WTC11 (cell line): ENCODE measurements around the gene PAPPA2. TPM values are rescaled to one million over a fixed set of nuclear protein-coding genes. Genes with fewer than 3 reads are reported as not detected.

Experiments
- ATAC-seq: fragments of 200-7000 bp; cut with Tn5 transposase; 2 replicates; pipeline ENCODE4 v1.10.0; 2021; ENCODE audit warnings: mild to moderate bottlenecking, moderate library complexity
- CTCF ChIA-PET: fragments of 300-600 bp; sonication (Branson Sonifier 250); formaldehyde crosslinking; loops from one replicate; lab custom pipeline; 2021; ENCODE audit warnings: antibody characterized with exemption; lab: Charles Lee
- POLR2A ChIA-PET: fragments of 350-600 bp; sonication (Branson Sonifier 250); formaldehyde crosslinking; loops from one replicate; lab custom pipeline; 2021; ENCODE audit warnings: antibody characterized with exemption; lab: Charles Lee
- DNase-seq: peaks from one replicate; pipeline ENCODE4 v3.0.0; 2021; ENCODE audit warnings: low spot score
- H3K27ac Mint-ChIP-seq: 2 replicates; pipeline ENCODE4 v1.8.0; 2021; ENCODE audit warnings: mixed read lengths
- H3K27me3 Mint-ChIP-seq: 2 replicates; pipeline ENCODE4 v1.8.0; 2021; ENCODE audit warnings: low read depth, mild to moderate bottlenecking, moderate library complexity, mixed read lengths
- H3K36me3 Mint-ChIP-seq: 2 replicates; pipeline ENCODE4 v1.8.0; 2021; ENCODE audit warnings: mixed read lengths
- H3K4me1 Mint-ChIP-seq: 2 replicates; pipeline ENCODE4 v1.8.0; 2022; ENCODE audit warnings: mixed read lengths
- H3K4me3 Mint-ChIP-seq: 2 replicates; pipeline ENCODE4 v1.8.0; 2021; ENCODE audit warnings: mild to moderate bottlenecking, moderate library complexity, mixed read lengths
- H3K9me3 Mint-ChIP-seq: 2 replicates; pipeline ENCODE4 v1.8.0; 2021; ENCODE audit warnings: mixed read lengths
- CREB1 ChIP-seq: sonication (generic); formaldehyde crosslinking; IDR thresholded peaks from 2 replicates; pipeline ENCODE4 v1.8.0; 2023; ENCODE audit warnings: mild to moderate bottlenecking, missing genetic modification reagents
- EMX1 ChIP-seq: fragments of 250-450 bp; sonication (Bioruptor Pico); IDR thresholded peaks from 2 replicates; pipeline ENCODE4 v1.8.0; 2021; ENCODE audit warnings: mild to moderate bottlenecking
- GTF2I ChIP-seq: fragments of 250-450 bp; sonication (Bioruptor Pico); conservative IDR thresholded peaks from 2 replicates; pipeline ENCODE4 v1.4.0; 2021; ENCODE audit warnings: mild to moderate bottlenecking
- JUN ChIP-seq: sonication (generic); formaldehyde crosslinking; IDR thresholded peaks from 2 replicates; pipeline ENCODE4 v1.8.0; 2023; ENCODE audit warnings: mild to moderate bottlenecking, missing genetic modification reagents
- KAT7 ChIP-seq: sonication (generic); formaldehyde crosslinking; IDR thresholded peaks from 2 replicates; pipeline ENCODE4 v1.8.1; 2023; ENCODE audit warnings: missing genetic modification reagents, mild to moderate bottlenecking, borderline replicate concordance
- NR3C1 ChIP-seq: sonication (generic); formaldehyde crosslinking; conservative IDR thresholded peaks from 2 replicates; pipeline ENCODE4 v1.8.1; 2023; ENCODE audit warnings: low read depth, mild to moderate bottlenecking, missing genetic modification reagents
- PRRX2 ChIP-seq: fragments of 250-450 bp; sonication (Bioruptor Pico); IDR thresholded peaks from 2 replicates; pipeline ENCODE4 v1.8.0; 2021; ENCODE audit warnings: mild to moderate bottlenecking
- RELA ChIP-seq: sonication (generic); formaldehyde crosslinking; IDR thresholded peaks from 2 replicates; pipeline ENCODE4 v1.8.1; 2022; ENCODE audit warnings: missing genetic modification reagents, mild to moderate bottlenecking, borderline replicate concordance
- SMAD4 ChIP-seq: sonication (generic); formaldehyde crosslinking; IDR thresholded peaks from 2 replicates; pipeline ENCODE4 v1.8.0; 2022; ENCODE audit warnings: mild to moderate bottlenecking, missing genetic modification reagents
- SOX15 ChIP-seq: fragments of 250-450 bp; sonication (Bioruptor Pico); IDR thresholded peaks from 2 replicates; pipeline ENCODE4 v1.9.0; 2021; ENCODE audit warnings: mild to moderate bottlenecking
- ZBTB21 ChIP-seq: sonication (generic); formaldehyde crosslinking; IDR thresholded peaks from 2 replicates; pipeline ENCODE4 v1.8.1; 2023; ENCODE audit warnings: mild to moderate bottlenecking, missing genetic modification reagents, borderline replicate concordance
- total RNA-seq: library from RNA; stranded (reverse); gene quantifications from 3 replicates; pipeline ENCODE4 v1.2.3, GENCODE V29; 2021
- TF ChIP-seq, protein P1 (sequence below): fragments of 250-450 bp; sonication (Bioruptor Pico); IDR thresholded peaks from 2 replicates; pipeline ENCODE4 v1.9.0; 2021; ENCODE audit warnings: mild to moderate bottlenecking, borderline replicate concordance
- TF ChIP-seq, protein P2 (sequence below): sonication (generic); formaldehyde crosslinking; conservative IDR thresholded peaks from 2 replicates; pipeline ENCODE4 v1.8.1; 2022; ENCODE audit warnings: mild to moderate bottlenecking, missing genetic modification reagents
- TF ChIP-seq, protein P3 (sequence below): sonication (generic); formaldehyde crosslinking; IDR thresholded peaks from 2 replicates; pipeline ENCODE4 v1.8.1; 2023; ENCODE audit warnings: mild to moderate bottlenecking, missing genetic modification reagents, borderline replicate concordance
- TF ChIP-seq, protein P4 (sequence below): sonication (generic); formaldehyde crosslinking; IDR thresholded peaks from 2 replicates; pipeline ENCODE4 v1.8.0; 2022; ENCODE audit warnings: mild to moderate bottlenecking, missing genetic modification reagents
- TF ChIP-seq, protein P5 (sequence below): sonication (generic); formaldehyde crosslinking; IDR thresholded peaks from 2 replicates; pipeline ENCODE4 v1.8.1; 2023; ENCODE audit warnings: mild to moderate bottlenecking, moderate library complexity, missing genetic modification reagents
- TF ChIP-seq, protein P6 (sequence below): sonication (generic); formaldehyde crosslinking; IDR thresholded peaks from 2 replicates; pipeline ENCODE4 v1.8.1; 2023; ENCODE audit warnings: mild to moderate bottlenecking, missing genetic modification reagents, moderate library complexity
- TF ChIP-seq, protein P7 (sequence below): fragments of 250-450 bp; sonication (Bioruptor Pico); IDR thresholded peaks from 2 replicates; pipeline ENCODE4 v1.9.0; 2021; ENCODE audit warnings: mild to moderate bottlenecking
- TF ChIP-seq, protein P8 (sequence below): sonication (generic); formaldehyde crosslinking; IDR thresholded peaks from 2 replicates; pipeline ENCODE4 v1.8.1; 2022; ENCODE audit warnings: mild to moderate bottlenecking, missing genetic modification reagents, moderate library complexity, borderline replicate concordance

The PAPPA2 gene
- total RNA-seq, 1 experiment from 2014 or later = 0.74 TPM

DNA sequence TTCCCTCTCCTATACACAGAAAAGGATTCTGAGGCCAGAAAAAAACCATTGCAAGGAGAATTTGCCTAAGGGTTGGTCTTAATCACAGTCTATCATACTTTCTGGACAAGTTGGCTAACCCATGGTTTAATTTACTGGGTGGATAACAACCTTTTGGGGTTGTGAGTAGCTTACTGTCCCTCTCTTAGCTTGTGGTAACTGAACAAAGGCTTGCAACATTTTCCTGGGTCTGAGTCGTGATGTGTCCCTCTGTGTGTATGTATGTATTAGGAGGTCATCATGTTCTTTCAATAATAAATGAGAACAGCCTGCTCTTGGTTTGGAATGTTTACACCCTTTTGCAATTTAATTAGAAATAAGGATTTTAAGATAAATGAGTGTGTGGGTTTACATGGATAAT is 36.7 kb downstream of the PAPPA2 start (continued):
- TF ChIP-seq SOX15 (CRISPR knock-in tag) = no peak
- TF ChIP-seq SMAD4 (CRISPR knock-in tag) = no peak
- TF ChIP-seq KAT7 = no peak
- TF ChIP-seq, protein P1, sequence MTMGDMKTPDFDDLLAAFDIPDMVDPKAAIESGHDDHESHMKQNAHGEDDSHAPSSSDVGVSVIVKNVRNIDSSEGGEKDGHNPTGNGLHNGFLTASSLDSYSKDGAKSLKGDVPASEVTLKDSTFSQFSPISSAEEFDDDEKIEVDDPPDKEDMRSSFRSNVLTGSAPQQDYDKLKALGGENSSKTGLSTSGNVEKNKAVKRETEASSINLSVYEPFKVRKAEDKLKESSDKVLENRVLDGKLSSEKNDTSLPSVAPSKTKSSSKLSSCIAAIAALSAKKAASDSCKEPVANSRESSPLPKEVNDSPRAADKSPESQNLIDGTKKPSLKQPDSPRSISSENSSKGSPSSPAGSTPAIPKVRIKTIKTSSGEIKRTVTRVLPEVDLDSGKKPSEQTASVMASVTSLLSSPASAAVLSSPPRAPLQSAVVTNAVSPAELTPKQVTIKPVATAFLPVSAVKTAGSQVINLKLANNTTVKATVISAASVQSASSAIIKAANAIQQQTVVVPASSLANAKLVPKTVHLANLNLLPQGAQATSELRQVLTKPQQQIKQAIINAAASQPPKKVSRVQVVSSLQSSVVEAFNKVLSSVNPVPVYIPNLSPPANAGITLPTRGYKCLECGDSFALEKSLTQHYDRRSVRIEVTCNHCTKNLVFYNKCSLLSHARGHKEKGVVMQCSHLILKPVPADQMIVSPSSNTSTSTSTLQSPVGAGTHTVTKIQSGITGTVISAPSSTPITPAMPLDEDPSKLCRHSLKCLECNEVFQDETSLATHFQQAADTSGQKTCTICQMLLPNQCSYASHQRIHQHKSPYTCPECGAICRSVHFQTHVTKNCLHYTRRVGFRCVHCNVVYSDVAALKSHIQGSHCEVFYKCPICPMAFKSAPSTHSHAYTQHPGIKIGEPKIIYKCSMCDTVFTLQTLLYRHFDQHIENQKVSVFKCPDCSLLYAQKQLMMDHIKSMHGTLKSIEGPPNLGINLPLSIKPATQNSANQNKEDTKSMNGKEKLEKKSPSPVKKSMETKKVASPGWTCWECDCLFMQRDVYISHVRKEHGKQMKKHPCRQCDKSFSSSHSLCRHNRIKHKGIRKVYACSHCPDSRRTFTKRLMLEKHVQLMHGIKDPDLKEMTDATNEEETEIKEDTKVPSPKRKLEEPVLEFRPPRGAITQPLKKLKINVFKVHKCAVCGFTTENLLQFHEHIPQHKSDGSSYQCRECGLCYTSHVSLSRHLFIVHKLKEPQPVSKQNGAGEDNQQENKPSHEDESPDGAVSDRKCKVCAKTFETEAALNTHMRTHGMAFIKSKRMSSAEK = no peak
- TF ChIP-seq RELA (CRISPR knock-in tag) = no peak
- TF ChIP-seq CREB1 = no peak
- TF ChIP-seq PRRX2 (CRISPR knock-in tag) = no peak
- TF ChIP-seq, all 79 proteins: peak for 0

DNA sequence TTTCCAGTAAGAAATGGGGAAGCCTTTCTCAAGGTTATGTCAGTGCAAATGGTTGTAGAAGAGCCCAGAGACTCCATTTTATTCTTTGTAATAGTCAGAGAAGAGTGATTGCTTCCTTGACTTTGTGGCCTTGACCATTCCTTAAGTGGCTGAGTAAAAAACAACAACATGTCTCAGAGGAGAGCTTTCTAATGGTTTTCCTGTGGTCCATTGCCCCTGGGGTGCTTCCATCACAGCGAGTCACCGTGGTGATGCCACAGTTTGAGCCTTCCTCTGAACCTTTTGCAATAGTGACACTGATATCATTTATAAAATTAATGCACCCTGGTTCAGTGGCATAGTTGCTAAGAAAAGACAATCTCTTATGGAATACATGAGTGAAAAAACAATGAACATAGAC is 38.6 kb downstream of the PAPPA2 start:
- CTCF ChIA-PET = no interaction called here
- H3K27me3 Mint-ChIP-seq = no peaks in the 10 kb centered on the region
- no peak for ATAC-seq
- no peak overlapping the region for H3K27ac Mint-ChIP-seq
- TF ChIP-seq JUN (no peak), EMX1 (no peak), ZBTB21 (no peak), GTF2I (CRISPR knock-in tag) (no peak), NR3C1 (CRISPR knock-in tag) (no peak)
- TF ChIP-seq, protein P2, sequence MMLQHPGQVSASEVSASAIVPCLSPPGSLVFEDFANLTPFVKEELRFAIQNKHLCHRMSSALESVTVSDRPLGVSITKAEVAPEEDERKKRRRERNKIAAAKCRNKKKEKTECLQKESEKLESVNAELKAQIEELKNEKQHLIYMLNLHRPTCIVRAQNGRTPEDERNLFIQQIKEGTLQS (CRISPR knock-in tag) = no peak
- TF ChIP-seq, protein P3, sequence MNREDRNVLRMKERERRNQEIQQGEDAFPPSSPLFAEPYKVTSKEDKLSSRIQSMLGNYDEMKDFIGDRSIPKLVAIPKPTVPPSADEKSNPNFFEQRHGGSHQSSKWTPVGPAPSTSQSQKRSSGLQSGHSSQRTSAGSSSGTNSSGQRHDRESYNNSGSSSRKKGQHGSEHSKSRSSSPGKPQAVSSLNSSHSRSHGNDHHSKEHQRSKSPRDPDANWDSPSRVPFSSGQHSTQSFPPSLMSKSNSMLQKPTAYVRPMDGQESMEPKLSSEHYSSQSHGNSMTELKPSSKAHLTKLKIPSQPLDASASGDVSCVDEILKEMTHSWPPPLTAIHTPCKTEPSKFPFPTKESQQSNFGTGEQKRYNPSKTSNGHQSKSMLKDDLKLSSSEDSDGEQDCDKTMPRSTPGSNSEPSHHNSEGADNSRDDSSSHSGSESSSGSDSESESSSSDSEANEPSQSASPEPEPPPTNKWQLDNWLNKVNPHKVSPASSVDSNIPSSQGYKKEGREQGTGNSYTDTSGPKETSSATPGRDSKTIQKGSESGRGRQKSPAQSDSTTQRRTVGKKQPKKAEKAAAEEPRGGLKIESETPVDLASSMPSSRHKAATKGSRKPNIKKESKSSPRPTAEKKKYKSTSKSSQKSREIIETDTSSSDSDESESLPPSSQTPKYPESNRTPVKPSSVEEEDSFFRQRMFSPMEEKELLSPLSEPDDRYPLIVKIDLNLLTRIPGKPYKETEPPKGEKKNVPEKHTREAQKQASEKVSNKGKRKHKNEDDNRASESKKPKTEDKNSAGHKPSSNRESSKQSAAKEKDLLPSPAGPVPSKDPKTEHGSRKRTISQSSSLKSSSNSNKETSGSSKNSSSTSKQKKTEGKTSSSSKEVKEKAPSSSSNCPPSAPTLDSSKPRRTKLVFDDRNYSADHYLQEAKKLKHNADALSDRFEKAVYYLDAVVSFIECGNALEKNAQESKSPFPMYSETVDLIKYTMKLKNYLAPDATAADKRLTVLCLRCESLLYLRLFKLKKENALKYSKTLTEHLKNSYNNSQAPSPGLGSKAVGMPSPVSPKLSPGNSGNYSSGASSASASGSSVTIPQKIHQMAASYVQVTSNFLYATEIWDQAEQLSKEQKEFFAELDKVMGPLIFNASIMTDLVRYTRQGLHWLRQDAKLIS (CRISPR knock-in tag) = no peak
- TF ChIP-seq, protein P4, sequence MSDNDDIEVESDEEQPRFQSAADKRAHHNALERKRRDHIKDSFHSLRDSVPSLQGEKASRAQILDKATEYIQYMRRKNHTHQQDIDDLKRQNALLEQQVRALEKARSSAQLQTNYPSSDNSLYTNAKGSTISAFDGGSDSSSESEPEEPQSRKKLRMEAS (CRISPR knock-in tag) = no peak
- TF ChIP-seq, protein P5, sequence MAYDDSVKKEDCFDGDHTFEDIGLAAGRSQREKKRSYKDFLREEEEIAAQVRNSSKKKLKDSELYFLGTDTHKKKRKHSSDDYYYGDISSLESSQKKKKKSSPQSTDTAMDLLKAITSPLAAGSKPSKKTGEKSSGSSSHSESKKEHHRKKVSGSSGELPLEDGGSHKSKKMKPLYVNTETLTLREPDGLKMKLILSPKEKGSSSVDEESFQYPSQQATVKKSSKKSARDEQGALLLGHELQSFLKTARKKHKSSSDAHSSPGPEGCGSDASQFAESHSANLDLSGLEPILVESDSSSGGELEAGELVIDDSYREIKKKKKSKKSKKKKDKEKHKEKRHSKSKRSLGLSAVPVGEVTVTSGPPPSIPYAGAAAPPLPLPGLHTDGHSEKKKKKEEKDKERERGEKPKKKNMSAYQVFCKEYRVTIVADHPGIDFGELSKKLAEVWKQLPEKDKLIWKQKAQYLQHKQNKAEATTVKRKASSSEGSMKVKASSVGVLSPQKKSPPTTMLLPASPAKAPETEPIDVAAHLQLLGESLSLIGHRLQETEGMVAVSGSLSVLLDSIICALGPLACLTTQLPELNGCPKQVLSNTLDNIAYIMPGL = no peak
- TF ChIP-seq, protein P6, sequence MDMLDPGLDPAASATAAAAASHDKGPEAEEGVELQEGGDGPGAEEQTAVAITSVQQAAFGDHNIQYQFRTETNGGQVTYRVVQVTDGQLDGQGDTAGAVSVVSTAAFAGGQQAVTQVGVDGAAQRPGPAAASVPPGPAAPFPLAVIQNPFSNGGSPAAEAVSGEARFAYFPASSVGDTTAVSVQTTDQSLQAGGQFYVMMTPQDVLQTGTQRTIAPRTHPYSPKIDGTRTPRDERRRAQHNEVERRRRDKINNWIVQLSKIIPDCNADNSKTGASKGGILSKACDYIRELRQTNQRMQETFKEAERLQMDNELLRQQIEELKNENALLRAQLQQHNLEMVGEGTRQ (CRISPR knock-in tag) = no peak
- TF ChIP-seq, protein P7, sequence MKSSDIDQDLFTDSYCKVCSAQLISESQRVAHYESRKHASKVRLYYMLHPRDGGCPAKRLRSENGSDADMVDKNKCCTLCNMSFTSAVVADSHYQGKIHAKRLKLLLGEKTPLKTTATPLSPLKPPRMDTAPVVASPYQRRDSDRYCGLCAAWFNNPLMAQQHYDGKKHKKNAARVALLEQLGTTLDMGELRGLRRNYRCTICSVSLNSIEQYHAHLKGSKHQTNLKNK (CRISPR knock-in tag) = no peak
- TF ChIP-seq, protein P8, sequence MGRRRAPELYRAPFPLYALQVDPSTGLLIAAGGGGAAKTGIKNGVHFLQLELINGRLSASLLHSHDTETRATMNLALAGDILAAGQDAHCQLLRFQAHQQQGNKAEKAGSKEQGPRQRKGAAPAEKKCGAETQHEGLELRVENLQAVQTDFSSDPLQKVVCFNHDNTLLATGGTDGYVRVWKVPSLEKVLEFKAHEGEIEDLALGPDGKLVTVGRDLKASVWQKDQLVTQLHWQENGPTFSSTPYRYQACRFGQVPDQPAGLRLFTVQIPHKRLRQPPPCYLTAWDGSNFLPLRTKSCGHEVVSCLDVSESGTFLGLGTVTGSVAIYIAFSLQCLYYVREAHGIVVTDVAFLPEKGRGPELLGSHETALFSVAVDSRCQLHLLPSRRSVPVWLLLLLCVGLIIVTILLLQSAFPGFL (CRISPR knock-in tag) = no peak
- DNase-seq = no peak
- H3K4me3 Mint-ChIP-seq = no peak overlapping the region
- peaks cover 3% of the 10 kb centered on the region; the same call in 1 of the 2 replicates for H3K4me1 Mint-ChIP-seq
- POLR2A ChIA-PET = no interaction called here
- no peaks in the 10 kb centered on the region for H3K9me3 Mint-ChIP-seq
- no peaks in the 10 kb centered on the region for H3K36me3 Mint-ChIP-seq
